Stimulated activated CD8-positive, alpha-beta memory T cell treated with anti-CD3 and anti-CD28 coated beads, Interleukin-2, amount 100 ng/mL, for 48 hours (primary cell): ENCODE measurements around the gene RPL7L1.
"Not testable (repeated sequence)": the region's sequence is repeated elsewhere in the genome, so short reads cannot be mapped to it uniquely, and the experiment has no call there.

ENCODE experiments used
- DNase-seq, 2 donors: peaks; one replicate each; pipeline ENCODE4 v3.0.0-alpha.2; 2020; ENCODE audit warnings: low read depth in 2 of 2

RPL7L1 gene

GRCh38 chr6:42891199-42891722, 11.8 kb downstream of the RPL7L1 start:
- no peak for DNase-seq

GRCh38 chr6:42894041-42894828, 14.8 kb downstream of the RPL7L1 start:
- DNase-seq: not testable (repeated sequence)

- no peak for DNase-seq
These were observed 16.8 kb downstream of the RPL7L1 start for GRCh38 chr6:42896178-42896719.

GRCh38 chr6:42898891-42899361, 19.5 kb downstream of the RPL7L1 start:
- peak; percentile 32 to 55 for DNase-seq

- DNase-seq: no peak
These were observed 20.5 kb downstream of the RPL7L1 start for GRCh38 chr6:42899871-42900270.

- peak in 1 of 2 donors; percentile 33 for DNase-seq
These were observed 22.1 kb downstream of the RPL7L1 start for GRCh38 chr6:42901538-42901957.

GRCh38 chr6:42902429-42903263, 23.2 kb downstream of the RPL7L1 start:
- DNase-seq: not testable (repeated sequence)

- no peak for DNase-seq
These were observed 25.1 kb downstream of the RPL7L1 start for GRCh38 chr6:42904467-42904866.

GRCh38 chr6:42907336-42907735, 27.9 kb downstream of the RPL7L1 start:
- DNase-seq: no peak

GRCh38 chr6:42909835-42910234, 30.4 kb downstream of the RPL7L1 start:
- DNase-seq: no peak

- no peak for DNase-seq
These were observed 32.0 kb downstream of the RPL7L1 start for GRCh38 chr6:42911171-42912021.

- DNase-seq: no peak
These were observed 35.1 kb downstream of the RPL7L1 start for GRCh38 chr6:42914546-42914945.

GRCh38 chr6:42915732-42916131, 36.3 kb downstream of the RPL7L1 start, which contains the start of gene PTCRA:
Gene PTCRA, plus strand, starts transcription at chr6:42916053. Its CDS starts 17 bp downstream, at chr6:42916070.
- no peak for DNase-seq

- no peak for DNase-seq
These were observed 36.9 kb downstream of the RPL7L1 start for GRCh38 chr6:42916288-42916687.

- DNase-seq: no peak
These were observed 42.4 kb downstream of the RPL7L1 start for GRCh38 chr6:42921801-42922200.

GRCh38 chr6:42923666-42924065, 44.2 kb downstream of the RPL7L1 start:
- DNase-seq: no peak

GRCh38 chr6:42925248-42925857, 45.9 kb downstream of the RPL7L1 start:
- no peak for DNase-seq

- peak; percentile 88 to 91 for DNase-seq
These were observed 49.8 kb downstream of the RPL7L1 start, which contains the start of gene CNPY3 for GRCh38 chr6:42928986-42929820. Gene CNPY3, plus strand, starts transcription at chr6:42929480. Its CDS starts 91 bp downstream, at chr6:42929571.

GRCh38 chr6:42929821-42930360, 50.5 kb downstream of the RPL7L1 start:
- peak; percentile 43 to 52 for DNase-seq
